Adrenal gland (tissue), 12 donors: ENCODE data around the gene RASAL1. TPM values are rescaled to one million over a fixed set of nuclear protein-coding genes. Genes with fewer than 3 reads are reported as not detected.

Experiments
- DNase-seq, 7 donors: peaks; one replicate each; pipeline ENCODE4 v3.0.0-alpha.2; 2019 to 2020
- H3K27ac ChIP-seq, 5 donors: fragments of 200-600 bp; sonication (generic) in 4 of 5; 1 replicate in 3 of 5; 2 replicates in 2 of 5; pipeline versions ENCODE4 v1.5.1 to v1.8.0; 2016 to 2020; ENCODE audit warnings: mild to moderate bottlenecking in 1 of 5
- H3K27me3 ChIP-seq: fragments of 200-600 bp; 2 replicates; pipeline ENCODE4 v1.8.0; 2021
- H3K36me3 ChIP-seq, 2 donors: fragments of 200-600 bp; replicated peaks in 1 of 2; 1 replicate in 1 of 2; 2 replicates in 1 of 2; pipeline versions ENCODE4 v1.5.1 to v1.8.0; 2018 to 2022
- H3K4me1 ChIP-seq, 2 donors: fragments of 200-600 bp; replicated peaks in 1 of 2; 1 replicate in 1 of 2; 2 replicates in 1 of 2; pipeline versions ENCODE4 v1.5.1 to v1.8.0; 2018 to 2021
- H3K4me3 ChIP-seq, 4 donors: fragments of 200-600 bp; sonication (generic) in 3 of 4; one replicate each; pipeline ENCODE4 v1.5.1; 2016 to 2018
- H3K9me3 ChIP-seq, 3 donors: fragments of 200-600 bp; sonication (generic) in 1 of 3; replicated peaks in 1 of 3; 1 replicate in 2 of 3; 2 replicates in 1 of 3; pipeline versions ENCODE4 v1.5.1 to v1.8.0; 2016 to 2021
- CTCF ChIP-seq, 6 experiments: fragments of 450-650 bp in 4 of 6; fragments of 200-600 bp in 2 of 6; sonication (generic) in 1 of 6; IDR thresholded peaks; 1 replicate in 5 of 6; 2 replicates in 1 of 6; pipeline versions ENCODE4 v1.5.1 to v1.8.0; 2016 to 2021; ENCODE audit warnings: antibody characterized with exemption in 6 of 6, mild to moderate bottlenecking in 2 of 6, moderate library complexity in 1 of 6
- POLR2A ChIP-seq, 2 donors: fragments of 450-650 bp; IDR thresholded peaks; one replicate each; pipeline ENCODE4 v1.6.1; 2017; ENCODE audit warnings: antibody characterized with exemption in 2 of 2, mild to moderate bottlenecking in 2 of 2, moderate library complexity in 1 of 2
- WGBS, 4 donors: extraction: QIAGEN DNeasy Blood & Tissue Kit in 2 of 4; methylation state at CpG; one replicate each; pipeline versions ENCODE4 v1.1.5 to v1.1.7; 2013 to 2017; 5-methylcytosine and 5-hydroxymethylcytosine counted together
- intact Hi-C, 2 donors: fragments of 100-400 bp; cut with DNase I; formaldehyde crosslinking; loops; one replicate each; pipeline versions ENCODE4 v1.14.1 to v1.15.0; 2022 to 2023
- polyA plus RNA-seq, 3 donors: library from polyadenylated mRNA; stranded (reverse); fragments of 200-250 nt in 2 of 3; fragments of 350-450 nt in 1 of 3; fragmentation: Illumina TruSeq in 1 of 3; extraction: RNeasy Lipid Tissue Mini Kit (QIAGEN cat#74804) in 1 of 3; gene quantifications; one replicate each; pipeline ENCODE4 v1.2.3, GENCODE V29; 2013 to 2014
- total RNA-seq, 9 donors: library from RNA; depleted of rRNA in 4 of 9; stranded (reverse); fragments of >200 nt in 4 of 9; fragments of 120-200 nt in 1 of 9; fragmentation: NEBNext Ultra II Directional in 1 of 9; extraction: Animal tissue kit (Norgen Biotek cat#: 25700) in 1 of 9; gene quantifications; one replicate each; pipeline versions ENCODE4 v1.1.0 to v1.2.4, GENCODE V29; 2013 to 2023
- donor health status: healthy with polysubstance abuse.
- donor health status: Bipolar disorder and iron deficiency.
- donor health status: DM: yes; HTN: yes; CAD: no.
- donor health status: DM: no; HTN: no; CAD: no.
- donor health status: DM: no; HTN: no; CAD: no.
- donor health status: DM: yes; HTN: yes; CAD: no.

The RASAL1 gene
- total and polyA plus RNA-seq, 12 donors = 22.6 to 90.4 (median 43.3) TPM

DNA sequence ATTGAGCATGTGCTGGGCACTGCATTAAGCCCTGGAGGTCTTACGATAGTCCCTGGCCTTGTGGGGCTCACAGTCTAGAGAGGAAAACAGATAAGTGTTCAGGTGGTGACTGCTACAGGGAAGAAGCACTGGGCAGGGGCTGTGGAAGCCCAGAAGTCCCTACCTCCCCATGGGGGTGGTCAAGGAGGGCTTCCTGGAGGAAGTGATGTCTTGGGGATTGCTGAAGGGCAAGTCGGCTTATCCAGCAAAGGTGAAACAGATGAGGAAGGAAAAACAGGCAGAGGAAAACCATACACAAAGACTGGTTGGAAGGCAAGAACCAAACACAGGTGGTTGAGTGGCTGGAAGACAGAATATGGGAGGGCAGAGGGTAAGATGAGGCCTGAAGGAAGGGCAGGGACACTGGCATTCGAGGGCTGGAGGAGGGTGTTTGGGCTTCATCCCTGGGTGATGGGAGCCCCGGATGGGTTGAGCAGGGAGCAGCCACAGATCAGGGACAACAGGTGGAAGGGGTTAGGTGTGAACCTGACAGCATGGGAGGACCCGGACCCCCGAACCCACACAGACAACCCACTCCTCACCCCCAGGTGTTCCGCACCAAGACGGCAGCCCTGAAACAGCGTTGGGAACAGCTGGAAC, 16.8 kb upstream of the RASAL1 start:
- 32 to 44% (median 37%) methylated on average over 5 to 9 of the region's 9 CpGs for WGBS, 4 donors
- Histone ChIP-seq H3K27ac (no peak overlapping the region), H3K27me3 (no peaks in the 10 kb centered on the region), H3K4me3 (peak overlapping the region in 1 of 4 donors; percentile 54), H3K9me3 (no peaks in the 10 kb centered on the region), H3K4me1 (peaks cover 6 to 13% of the 10 kb centered on the region in 2 donors), H3K36me3 (no peaks in the 10 kb centered on the region)
- DNase-seq = no peak
- TF ChIP-seq POLR2A (IDR thresholded peaks at IDR 0.05) (no peak), CTCF (IDR thresholded peaks at IDR 0.05) (no peak)
- intact Hi-C loops = loop anchor here in 1 of 2 donors (5.0 kb wide), 1 partner anchor 100 kb away; no protein-coding TSS in a partner anchor

- H3K27me3 ChIP-seq = no peaks in the 10 kb centered on the region
Measured at GRCh38 chr12:113151655-113152054, 16.1 kb upstream of the RASAL1 start.

GRCh38 chr12:113149361-113150150, 14.0 kb upstream of the RASAL1 start, which contains the start of gene CFAP73:
CFAP73 (plus strand) TSS chr12:113149724; CDS start chr12:113149858, 134 bp downstream.
- H3K27me3 ChIP-seq = no peaks in the 10 kb centered on the region
- no peaks in the 10 kb centered on the region for H3K36me3 ChIP-seq
- no peak within 1 kb of the TSS for H3K4me3 ChIP-seq
- intact Hi-C loops = loop anchor here in 1 of 2 donors (5.0 kb wide), 1 partner anchor 97 kb away; no protein-coding TSS in a partner anchor
- no peak within 1 kb of the TSS for H3K27ac ChIP-seq
- no peaks in the 10 kb centered on the region for H3K9me3 ChIP-seq
- 47 to 78% (median 61%) methylated on average over 11 to 22 of the region's 22 CpGs for WGBS, 4 donors
- peak in 4 of 7 donors; percentile 35 to 63 (median 58) for DNase-seq
- TF ChIP-seq CTCF (IDR thresholded peaks at IDR 0.05) (no peak), POLR2A (IDR thresholded peaks at IDR 0.05) (no peak)
- H3K4me1 ChIP-seq = peaks cover 6 to 12% of the 10 kb centered on the region in 2 donors

More at GRCh38 chr12:113151655-113152054, 16.1 kb upstream of the RASAL1 start:
- no peak overlapping the region for H3K4me3 ChIP-seq
- DNase-seq = no peak
- H3K9me3 ChIP-seq = no peaks in the 10 kb centered on the region
- intact Hi-C loops = loop anchor here in 1 of 2 donors (5.0 kb wide), 1 partner anchor 99 kb away; no protein-coding TSS in a partner anchor
- peaks cover 6 to 13% of the 10 kb centered on the region in 2 donors for H3K4me1 ChIP-seq
- WGBS, 4 donors = 88 to 98% (median 94%) methylated on average over 3 of the region's 3 CpGs
- no peaks in the 10 kb centered on the region for H3K36me3 ChIP-seq
- no peak overlapping the region for H3K27ac ChIP-seq
- no peak for TF ChIP-seq POLR2A (IDR thresholded peaks at IDR 0.05)
- no peak for TF ChIP-seq CTCF (IDR thresholded peaks at IDR 0.05)

- H3K27ac ChIP-seq = no peak overlapping the region
- TF ChIP-seq CTCF (IDR thresholded peaks at IDR 0.05) = no peak
- TF ChIP-seq POLR2A (IDR thresholded peaks at IDR 0.05) = no peak
- H3K9me3 ChIP-seq = no peaks in the 10 kb centered on the region
- H3K36me3 ChIP-seq = no peaks in the 10 kb centered on the region
- no peaks in the 10 kb centered on the region for H3K27me3 ChIP-seq
- 82 to 100% (median 93%) methylated on average over 1 to 2 of the region's 2 CpGs for WGBS, 4 donors
- DNase-seq = no peak
- H3K4me3 ChIP-seq = no peak overlapping the region
- peaks cover 8 to 15% of the 10 kb centered on the region in 2 donors for H3K4me1 ChIP-seq
- intact Hi-C loops = no loop called here
Measured at GRCh38 chr12:113146999-113147398, 11.4 kb upstream of the RASAL1 start.
